SK-N-SH treated with all-trans-retinoic acid at 6 μM for 48 hours (cell line): ENCODE data around the gene SLX4IP.

Experiments used
- BACH2 ChIP-seq: fragments of 250-450 bp; sonication (Bioruptor Pico); IDR thresholded peaks from 2 replicates; pipeline ENCODE4 v1.9.0; 2021; ENCODE audit warnings: mild to moderate bottlenecking, borderline replicate concordance
- OSR1 ChIP-seq: fragments of 250-450 bp; sonication (Bioruptor Pico); IDR thresholded peaks from 2 replicates; pipeline ENCODE4 v1.8.0; 2022; ENCODE audit warnings: moderate library complexity, mild to moderate bottlenecking, inconsistent platforms
- TCF4 ChIP-seq: fragments of 250-450 bp; sonication (Bioruptor Pico); IDR thresholded peaks from 2 replicates; pipeline ENCODE4 v1.8.0; 2021; ENCODE audit warnings: mild to moderate bottlenecking, moderate library complexity, borderline replicate concordance
- ZFP30 ChIP-seq: fragments of 450-650 bp; formaldehyde crosslinking; IDR thresholded peaks from 2 replicates; pipeline ENCODE4 v1.5.0; 2022; ENCODE audit warnings: mild to moderate bottlenecking, moderate library complexity
- TF ChIP-seq, protein P1 (sequence below): fragments of 250-450 bp; sonication (Bioruptor Pico); IDR thresholded peaks from 2 replicates; pipeline ENCODE4 v1.5.1; 2020; ENCODE audit warnings: low read depth, mild to moderate bottlenecking, moderate library complexity
- TF ChIP-seq, protein P2 (sequence below): fragments of 250-450 bp; sonication (Bioruptor Pico); IDR thresholded peaks from 2 replicates; pipeline ENCODE4 v1.8.0; 2021; ENCODE audit warnings: low read depth, mild to moderate bottlenecking, moderate library complexity, borderline replicate concordance

DNA sequence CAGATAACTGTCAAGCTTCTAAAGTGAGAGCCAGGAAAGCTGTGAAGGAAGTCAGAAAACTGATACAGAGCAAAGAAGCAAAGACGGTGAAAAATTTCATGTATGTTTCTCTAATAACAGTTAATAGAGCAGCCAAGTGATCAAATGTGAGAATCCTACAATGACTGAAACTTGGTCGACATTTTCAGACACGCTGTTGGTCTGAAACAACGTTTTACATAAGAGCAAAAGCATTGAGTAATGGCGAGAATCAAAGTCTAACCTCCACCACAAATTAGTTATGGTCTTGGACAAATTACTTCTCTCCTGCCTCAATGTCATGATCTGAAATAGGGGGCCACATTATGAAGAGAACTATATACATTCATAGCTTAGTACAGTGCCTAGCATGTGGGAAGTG, 4.4 kb upstream of the SLX4IP start:
- TF ChIP-seq TCF4 (CRISPR knock-in tag) (no peak), BACH2 (CRISPR knock-in tag) (no peak), ZFP30 (CRISPR knock-in tag) (no peak), OSR1 (CRISPR knock-in tag) (no peak)
- TF ChIP-seq, protein P1, sequence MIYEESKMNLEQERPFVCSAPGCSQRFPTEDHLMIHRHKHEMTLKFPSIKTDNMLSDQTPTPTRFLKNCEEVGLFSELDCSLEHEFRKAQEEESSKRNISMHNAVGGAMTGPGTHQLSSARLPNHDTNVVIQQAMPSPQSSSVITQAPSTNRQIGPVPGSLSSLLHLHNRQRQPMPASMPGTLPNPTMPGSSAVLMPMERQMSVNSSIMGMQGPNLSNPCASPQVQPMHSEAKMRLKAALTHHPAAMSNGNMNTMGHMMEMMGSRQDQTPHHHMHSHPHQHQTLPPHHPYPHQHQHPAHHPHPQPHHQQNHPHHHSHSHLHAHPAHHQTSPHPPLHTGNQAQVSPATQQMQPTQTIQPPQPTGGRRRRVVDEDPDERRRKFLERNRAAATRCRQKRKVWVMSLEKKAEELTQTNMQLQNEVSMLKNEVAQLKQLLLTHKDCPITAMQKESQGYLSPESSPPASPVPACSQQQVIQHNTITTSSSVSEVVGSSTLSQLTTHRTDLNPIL (CRISPR knock-in tag), result no peak
- TF ChIP-seq, protein P2, sequence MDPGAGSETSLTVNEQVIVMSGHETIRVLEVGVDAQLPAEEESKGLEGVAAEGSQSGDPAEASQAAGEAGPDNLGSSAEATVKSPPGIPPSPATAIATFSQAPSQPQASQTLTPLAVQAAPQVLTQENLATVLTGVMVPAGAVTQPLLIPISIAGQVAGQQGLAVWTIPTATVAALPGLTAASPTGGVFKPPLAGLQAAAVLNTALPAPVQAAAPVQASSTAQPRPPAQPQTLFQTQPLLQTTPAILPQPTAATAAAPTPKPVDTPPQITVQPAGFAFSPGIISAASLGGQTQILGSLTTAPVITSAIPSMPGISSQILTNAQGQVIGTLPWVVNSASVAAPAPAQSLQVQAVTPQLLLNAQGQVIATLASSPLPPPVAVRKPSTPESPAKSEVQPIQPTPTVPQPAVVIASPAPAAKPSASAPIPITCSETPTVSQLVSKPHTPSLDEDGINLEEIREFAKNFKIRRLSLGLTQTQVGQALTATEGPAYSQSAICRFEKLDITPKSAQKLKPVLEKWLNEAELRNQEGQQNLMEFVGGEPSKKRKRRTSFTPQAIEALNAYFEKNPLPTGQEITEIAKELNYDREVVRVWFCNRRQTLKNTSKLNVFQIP, result no peak
